ENCODE measurements around the gene CPNE1.
A peak's percentile ranks its signal among the peaks of the same experiment; 100 is the strongest.

CPNE1 gene

GRCh38 chr20:35598899-35599775 lies 65.6 kb downstream of the CPNE1 start:
- no peak for DNase-seq (ENCODE audit: low spot score)

DNA sequence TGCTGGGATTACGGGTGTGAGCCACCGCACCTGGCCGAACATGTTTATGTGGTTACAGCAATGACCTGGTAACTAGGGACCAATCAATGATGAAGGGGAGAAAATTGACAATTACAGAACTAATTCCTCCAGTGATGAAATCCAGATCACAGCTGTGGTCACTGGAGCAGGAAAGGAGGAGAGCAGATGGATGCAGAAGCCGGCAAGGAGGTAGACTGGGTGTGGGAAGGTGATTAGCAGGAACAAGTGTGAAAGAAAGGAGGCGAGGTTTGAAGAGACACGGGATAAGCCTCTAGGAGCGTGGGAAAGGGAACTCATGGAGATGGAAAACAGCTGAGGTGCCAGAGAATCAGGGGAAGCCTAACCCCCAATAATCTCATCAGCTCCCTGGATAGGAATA lies 66.2 kb downstream of the CPNE1 start:
- DNase-seq (ENCODE audit: low spot score), result no peak

- no peak for DNase-seq (ENCODE audit: low spot score)
These were observed 67.5 kb downstream of the CPNE1 start for GRCh38 chr20:35597186-35597585.

DNA sequence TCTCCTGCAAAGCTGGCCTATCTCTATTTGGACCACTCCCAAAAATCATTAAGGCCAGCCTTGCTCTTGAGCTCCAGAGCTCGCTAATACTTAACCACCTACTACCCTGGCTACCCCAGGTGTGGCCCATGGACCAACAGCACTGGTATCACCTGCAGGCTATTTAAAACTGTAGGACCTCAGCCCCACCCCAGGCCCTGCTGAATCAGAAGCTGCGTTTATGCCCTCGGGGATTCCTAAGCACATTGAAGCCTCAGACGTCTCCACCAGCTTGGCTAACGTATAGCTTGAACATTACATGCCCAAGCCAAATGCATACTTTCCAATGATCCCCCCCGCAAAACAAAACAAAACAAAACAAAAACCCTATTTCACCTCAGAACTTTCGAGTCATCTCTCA lies 68.8 kb downstream of the CPNE1 start:
- peak; percentile 1 for DNase-seq (ENCODE audit: low spot score)

DNA sequence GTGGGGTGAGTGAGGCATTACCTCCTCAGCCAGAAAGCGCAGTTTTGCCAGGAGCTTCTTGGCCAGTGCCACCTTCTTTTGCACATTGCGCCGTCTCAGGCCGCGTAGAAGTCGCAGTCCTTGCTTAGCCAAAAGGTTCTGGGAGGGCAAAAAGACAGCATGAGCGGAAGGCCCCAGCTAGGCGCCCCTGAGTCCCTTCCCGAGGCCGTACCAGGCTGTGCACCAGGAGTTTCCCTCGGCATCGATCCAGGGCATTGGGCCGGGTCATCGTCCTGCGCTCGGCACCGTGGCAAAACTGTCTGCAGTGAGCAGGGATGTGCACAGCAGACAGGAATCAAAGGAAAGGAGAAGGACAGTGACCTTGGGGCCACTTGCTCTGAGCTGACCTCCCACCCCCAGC lies 69.2 kb downstream of the CPNE1 start:
- DNase-seq (ENCODE audit: low spot score), result peak; percentile 0

- DNase-seq (ENCODE audit: low spot score), result no peak
These were observed 72.2 kb downstream of the CPNE1 start for GRCh38 chr20:35592339-35592974.

DNA sequence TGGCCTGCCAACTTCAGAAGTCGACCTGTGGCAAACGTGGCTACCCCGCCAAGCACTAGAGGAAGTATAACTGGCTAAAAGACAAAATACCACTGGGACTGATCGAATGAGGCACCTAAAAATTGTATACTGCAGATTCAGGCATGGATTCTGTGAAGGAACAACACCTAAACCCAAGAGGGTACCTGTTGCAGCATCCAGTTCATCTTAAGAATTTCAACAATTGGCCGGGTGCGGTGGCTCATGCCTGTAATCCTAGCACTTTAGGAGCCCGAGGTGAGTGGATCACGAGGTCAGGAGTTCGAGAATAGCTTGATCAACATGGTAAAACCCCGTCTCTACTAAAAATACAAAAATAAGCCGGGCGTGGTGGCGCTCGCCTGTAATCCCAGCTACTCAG lies 76.3 kb downstream of the CPNE1 start:
- no peak for DNase-seq (ENCODE audit: low spot score)

- no peak for DNase-seq (ENCODE audit: low spot score)
These were observed 77.3 kb downstream of the CPNE1 start for GRCh38 chr20:35587436-35587835.

DNA sequence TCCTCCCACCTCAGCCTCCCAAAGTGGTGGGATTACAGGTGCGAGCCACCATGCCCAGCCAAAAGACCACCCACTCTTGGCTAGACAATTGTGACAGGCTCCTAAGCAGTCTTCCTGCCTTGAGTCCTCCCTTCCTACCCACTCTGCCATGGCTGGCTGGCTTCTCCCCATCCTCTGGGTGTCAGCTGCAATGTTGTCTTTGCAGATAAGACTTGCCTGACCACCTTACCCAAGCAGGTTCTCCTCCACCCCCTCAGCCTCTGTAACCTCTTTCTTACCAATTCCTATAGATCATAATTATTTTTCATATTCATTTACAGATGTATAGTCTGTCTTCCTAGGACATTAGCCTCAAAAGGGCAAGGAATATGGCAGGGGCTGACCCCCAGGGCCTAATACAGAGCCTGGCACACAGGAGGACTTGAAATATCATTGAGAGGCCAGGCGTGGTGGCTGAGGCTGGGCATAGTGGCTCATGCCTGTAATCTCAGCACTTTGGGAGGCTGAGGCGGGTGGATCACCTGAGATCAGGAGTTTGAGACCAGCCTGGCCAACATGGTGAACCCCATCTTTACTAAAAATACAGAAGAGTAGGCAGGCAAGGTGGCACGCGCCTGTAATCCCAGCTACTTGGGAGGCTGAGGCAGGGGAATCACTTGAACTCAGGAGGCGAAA lies 77.8 kb downstream of the CPNE1 start:
- no peak for DNase-seq (ENCODE audit: low spot score)

DNA sequence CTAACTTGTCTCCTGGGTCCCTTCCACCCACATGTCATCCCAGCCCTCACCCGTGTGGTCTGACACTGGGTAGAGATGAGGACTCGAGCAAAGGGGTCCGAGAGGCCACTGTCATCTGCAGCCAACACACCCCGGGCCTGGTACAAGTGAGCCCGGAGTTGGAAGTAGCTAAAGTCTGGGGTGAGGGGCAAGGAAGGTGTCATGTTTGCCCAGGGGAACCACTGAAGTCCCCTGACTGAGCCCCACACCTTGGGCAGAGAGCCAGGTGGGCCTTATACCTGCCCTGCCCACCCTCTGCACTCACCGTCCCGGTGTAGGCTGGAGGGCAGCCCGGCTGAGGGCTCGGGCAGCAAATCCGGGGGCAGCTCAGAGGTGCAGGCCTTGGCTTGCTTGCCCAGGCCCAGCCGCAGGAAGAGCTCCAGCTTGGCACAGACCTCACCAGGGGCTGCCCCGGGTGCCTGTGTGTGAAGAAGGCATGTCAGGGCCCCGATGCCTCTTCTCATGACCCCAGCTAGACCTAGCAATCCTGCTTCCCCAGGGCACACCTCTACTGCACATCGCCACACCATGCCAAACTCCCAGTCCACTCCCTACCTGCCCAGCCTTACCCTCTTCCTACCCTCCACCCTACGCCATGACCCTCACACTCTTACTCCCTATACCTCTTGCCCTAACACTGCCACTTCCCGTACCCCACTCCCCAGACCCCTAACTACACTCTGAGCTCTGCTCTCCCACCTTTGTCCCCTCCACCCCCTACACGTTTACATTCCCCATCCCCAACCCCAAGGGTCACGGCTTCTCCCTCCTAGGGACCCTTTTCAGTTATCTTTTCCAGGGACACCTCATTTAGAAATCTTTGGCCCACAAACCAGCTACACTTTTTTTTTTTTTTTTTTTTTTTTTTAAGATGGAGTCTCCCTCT lies 80.8 kb downstream of the CPNE1 start:
- DNase-seq (ENCODE audit: low spot score), result no peak

DNA sequence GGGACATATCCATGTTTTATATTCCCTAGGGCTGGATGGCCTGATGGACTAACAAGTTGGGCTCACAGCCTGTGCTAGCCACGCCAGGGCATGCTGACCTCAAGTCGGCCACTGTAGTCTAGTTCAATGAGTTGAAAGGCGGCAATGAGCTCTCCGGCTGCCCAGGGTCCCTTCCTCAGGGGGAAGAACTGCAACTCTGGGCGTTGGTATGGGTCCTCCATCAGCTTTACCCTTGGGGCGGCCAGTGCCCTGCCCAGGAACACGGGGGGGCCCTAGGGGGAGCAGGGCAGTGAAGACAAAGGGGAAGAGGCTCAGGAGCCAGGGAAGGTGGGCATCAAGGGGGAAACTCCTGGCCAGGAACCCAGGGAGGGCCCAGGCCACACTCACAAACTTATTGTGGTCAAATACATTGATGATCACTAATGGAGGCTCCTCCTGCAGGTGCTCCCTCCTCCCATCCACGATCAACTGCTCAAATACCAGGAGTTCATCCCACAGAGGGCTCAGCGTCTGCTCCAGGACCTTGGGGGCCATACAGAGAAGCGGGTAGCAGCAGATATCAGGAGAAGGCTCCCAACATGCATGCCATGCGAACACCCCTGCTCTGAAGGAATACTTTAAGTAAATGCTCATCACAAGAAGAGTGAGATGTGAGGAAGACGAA lies 81.8 kb downstream of the CPNE1 start:
- DNase-seq (ENCODE audit: low spot score), result no peak

DNA sequence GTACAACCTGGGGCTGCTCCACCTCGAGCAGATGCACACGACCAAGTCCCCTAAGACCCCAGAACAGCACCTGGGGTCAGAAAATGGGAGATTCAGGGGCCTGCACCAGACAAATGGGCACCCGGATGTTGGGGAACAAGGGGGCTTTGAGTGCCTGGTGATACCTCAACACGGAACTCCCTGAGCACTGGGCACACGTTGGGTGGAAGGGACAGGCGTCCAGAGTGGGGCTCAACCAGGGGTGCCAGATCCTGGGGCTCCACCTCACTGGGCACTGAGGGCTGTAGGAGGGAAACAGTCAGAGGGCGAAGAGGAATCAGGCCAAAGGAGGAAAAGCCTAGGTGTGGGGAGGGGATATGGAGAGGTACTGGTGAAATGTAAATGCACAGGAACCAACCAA lies 82.6 kb downstream of the CPNE1 start:
- no peak for DNase-seq (ENCODE audit: low spot score)

- no peak for DNase-seq (ENCODE audit: low spot score)
These were observed 85.5 kb downstream of the CPNE1 start for GRCh38 chr20:35579196-35579595.

DNA sequence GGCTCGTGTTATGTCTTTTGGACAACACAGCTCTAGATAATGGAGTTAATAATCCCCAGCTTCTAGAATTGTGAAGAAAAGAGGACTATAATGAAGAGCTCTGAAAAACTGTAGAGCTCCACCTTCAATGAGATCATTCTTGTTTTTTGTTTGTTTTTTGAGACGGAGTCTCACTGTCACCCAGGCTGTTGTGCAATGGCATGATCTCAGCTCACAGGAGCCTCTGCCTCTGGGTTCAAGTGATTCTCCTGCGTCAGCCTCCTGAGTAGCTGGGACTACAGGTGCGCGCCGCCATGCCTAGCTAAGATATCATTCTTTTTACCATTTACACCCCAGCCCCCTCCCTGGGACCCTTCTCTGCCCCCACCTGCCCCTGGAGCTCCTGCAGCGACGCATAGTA lies 86.2 kb downstream of the CPNE1 start:
- DNase-seq (ENCODE audit: low spot score), result no peak

- DNase-seq (ENCODE audit: low spot score), result no peak
These were observed 87.9 kb downstream of the CPNE1 start for GRCh38 chr20:35576816-35577215.

Data from iPS-NIHi11 (cell line).